NOMO-1 treated with dmso at 0.1 percent for 144 hours (cell line): ENCODE results near the gene SLC38A9.

Experiments used
- DNase-seq: peaks from one replicate; lab custom pipeline; 2025; ENCODE audit not compliant: unreplicated experiment; lab: John Stamatoyannopoulos, UW

The SLC38A9 gene

DNA sequence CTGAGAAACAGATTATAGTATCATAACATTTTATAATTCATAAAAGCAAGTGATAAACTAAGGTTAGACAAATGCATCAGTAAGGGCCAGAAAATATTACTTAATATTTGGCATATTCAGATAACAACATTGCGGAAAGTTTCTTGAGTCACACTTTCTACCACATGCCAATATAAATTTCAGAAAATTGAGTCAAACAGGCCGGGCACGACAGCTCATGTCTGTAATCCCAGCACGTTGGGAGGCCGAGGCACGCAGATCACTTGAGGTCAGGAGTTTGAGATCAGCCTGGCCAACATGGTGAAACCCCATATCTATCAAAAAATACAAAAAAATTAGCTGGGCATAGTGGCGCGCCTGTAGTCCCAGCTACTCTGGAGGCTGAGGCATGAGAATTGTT lies 47.1 kb downstream of the SLC38A9 start:
- DNase-seq = no peak

DNA sequence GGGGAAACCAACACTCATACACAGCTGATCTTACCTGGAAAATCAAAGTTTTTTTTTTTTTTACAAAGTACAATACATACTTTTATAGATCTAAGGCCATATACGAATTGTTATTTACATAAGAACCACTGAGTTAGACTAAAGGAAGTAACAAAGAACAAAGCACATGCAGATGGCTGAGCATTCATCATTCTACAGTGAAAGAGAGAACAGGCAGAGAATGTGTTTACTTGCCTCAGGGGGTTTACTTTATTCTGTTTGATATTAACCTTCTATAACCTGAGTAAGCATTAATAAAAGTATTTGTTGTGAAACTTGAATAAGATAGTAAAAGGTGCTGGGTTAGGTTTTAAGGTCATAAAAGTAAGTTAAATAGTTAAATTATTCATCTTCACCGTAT lies 54.7 kb downstream of the SLC38A9 start:
- DNase-seq = no peak

DNA sequence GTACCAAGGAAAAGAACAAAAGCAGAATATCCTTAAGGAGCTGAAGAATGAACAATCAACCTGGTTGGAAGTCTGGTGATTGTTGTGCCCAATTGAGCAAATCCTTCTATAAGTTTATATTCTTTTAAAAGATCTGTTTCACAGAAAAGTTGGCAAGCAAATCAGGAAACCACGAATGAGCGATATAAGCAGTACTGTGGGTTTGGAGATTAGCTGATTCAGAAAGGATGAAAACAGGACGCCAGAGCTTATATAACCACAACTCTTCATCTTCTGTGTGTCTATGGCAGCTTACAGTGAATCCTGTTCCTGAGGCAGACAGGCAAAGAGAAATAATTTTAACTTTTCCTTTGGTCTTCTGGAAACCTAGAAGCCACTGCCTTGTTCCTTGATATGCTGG lies 61.7 kb downstream of the SLC38A9 start:
- no peak for DNase-seq

- no peak for DNase-seq
Observed at GRCh38 chr5:55649963-55650362, 62.2 kb downstream of the SLC38A9 start.

- DNase-seq = no peak
Observed at GRCh38 chr5:55645304-55645703, 66.8 kb downstream of the SLC38A9 start.

GRCh38 chr5:55638455-55638854 lies 73.7 kb downstream of the SLC38A9 start:
- DNase-seq = no peak

DNA sequence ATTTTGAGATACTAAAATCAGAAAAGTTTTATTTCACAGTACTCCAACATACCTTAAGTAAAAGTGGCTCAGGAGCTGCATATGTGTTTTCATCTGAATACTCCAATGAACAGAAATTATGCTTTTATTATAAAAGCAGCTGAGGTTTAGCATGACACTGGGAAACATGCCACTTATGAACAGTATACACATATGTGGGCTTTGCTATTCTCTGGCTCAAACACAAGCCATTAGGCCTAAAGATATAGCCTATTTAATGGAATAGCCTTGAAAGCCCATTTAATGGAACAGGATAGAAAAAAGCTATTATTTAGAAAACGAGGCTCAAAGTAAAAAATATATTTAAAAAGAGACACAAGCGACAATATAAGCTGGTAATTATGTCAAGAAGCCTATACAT lies 74.1 kb downstream of the SLC38A9 start:
- DNase-seq = no peak

DNA sequence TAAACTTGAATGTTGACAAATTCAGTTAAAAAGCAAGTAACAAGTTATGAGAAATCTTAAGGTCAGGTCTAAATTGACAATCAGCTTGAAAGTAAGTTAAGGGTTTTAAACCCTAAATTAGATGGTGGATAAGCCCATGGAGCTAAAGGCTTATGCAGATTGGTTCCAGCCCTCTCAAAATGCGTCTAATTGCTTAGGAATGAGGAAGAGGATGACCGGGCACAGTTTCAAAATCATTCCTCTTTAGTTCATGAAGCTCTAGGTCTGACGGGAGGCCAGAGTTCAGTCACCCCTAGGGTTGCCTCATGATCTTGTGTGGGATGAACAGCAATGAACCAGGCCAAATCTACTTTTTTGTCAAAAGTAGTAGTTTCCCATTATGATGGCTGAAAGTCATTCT lies 75.4 kb downstream of the SLC38A9 start:
- DNase-seq = no peak

GRCh38 chr5:55636177-55636576 lies 75.9 kb downstream of the SLC38A9 start:
- DNase-seq = no peak

- no peak for DNase-seq
Observed at GRCh38 chr5:55634866-55635265, 77.3 kb downstream of the SLC38A9 start.

- no peak for DNase-seq
Observed at GRCh38 chr5:55634209-55634805, 77.8 kb downstream of the SLC38A9 start.

- DNase-seq = no peak
Observed at GRCh38 chr5:55633574-55634208, 78.4 kb downstream of the SLC38A9 start.

DNA sequence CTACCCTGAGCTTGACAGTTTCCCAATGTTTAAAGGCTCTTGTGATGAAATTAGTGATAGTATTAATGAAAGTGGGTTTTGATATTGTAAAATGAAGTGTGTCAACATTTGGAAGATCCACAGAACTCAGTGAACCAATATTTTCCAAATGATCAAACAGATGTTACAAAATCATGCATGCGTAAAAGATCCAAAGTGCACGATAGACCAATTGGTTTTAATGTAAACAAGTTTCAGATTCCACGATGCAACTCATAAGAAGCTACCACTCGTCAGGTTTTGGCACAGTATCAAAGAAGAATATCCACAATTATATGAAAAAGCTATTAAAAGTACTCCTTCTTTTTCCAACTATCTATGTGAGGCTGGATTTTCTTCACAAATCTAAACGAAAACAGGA lies 82.3 kb downstream of the SLC38A9 start:
- no peak for DNase-seq

DNA sequence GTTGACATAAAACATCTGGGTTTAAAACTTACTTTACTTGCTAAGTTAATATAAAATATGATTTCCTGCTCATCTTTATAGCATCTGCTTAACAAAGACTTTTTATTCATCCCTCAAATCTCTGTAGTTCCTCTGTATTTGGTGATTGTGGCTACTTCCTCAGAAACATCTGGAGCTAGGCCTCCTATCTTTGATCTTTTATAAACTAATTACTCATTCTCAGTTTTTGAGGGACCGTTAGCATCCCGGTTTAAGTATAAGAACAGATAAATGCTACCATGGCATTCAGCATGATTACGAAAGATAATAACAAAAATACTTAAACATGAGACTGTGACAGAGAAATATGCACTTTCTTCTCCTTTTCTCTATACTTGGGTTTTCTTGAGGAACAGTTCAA lies 85.3 kb downstream of the SLC38A9 start:
- no peak for DNase-seq

DNA sequence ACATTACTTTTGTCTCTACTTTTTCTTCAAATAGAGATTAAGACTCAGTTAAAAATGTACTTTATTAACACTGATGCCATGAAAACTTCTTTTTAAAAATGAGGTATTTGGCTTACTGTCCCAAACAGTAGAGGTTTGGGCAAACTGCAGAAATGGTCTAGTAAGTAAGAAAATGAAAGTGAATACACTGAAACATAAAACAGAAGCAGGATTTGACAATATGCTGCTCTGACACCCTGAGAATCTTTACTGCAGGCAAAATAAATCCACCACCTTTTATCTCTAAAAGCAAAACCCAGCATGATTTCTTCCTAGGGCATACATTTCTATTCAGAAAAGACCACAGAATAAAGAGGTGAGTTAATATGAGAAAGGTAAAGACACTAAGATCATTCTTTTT lies 86.2 kb downstream of the SLC38A9 start:
- DNase-seq = no peak

DNA sequence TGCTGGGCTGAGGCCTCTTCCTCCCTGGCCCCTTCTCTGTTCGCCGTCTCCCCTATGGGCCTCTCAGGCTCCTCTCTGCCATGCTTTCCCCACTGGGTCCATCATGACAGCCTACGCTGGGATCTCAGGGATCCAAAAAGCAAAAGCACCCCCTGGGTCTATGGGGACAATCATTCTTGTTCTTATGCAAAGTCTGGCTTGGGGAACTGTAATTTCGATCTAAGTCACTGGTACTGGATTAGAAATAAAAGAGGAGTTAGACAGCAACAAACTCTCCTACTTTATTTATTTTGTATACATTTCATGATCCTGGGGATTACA lies 86.6 kb downstream of the SLC38A9 start:
- no peak for DNase-seq

DNA sequence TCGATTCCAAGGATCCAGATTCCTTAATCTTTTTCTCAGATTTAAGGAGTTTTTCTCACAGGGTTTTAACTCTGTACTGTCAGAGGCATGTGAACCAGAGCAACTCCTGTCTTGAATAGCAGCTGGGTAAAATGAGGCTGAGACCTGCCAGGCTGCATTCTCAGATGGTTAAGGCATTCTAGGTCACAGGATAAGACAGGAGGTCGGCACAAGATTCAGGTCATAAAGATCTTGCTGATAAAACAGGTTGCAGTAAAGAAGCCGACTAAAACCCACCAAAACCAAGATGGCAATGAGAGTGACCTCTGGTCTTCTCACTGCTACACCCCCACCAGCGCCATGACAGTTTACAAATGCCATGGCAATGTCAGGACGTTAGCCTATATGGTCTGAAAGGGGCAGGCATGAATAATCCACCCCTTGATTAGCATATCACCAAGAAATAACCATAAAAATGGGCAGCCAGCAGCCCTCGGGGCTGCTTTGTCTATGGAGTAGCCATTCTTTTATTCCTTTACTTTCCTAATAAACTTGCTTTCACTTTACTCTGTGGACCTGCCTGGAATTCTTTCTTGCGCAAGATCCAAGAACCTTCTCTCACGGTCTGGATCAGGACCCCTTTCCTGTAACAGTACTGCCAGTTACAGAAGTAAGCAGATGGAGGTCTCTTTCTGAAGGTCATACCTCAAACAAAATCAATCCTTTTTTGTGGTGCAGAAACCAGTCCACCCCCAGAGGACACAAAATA lies 87.1 kb downstream of the SLC38A9 start:
- no peak for DNase-seq

GRCh38 chr5:55623789-55624188 lies 88.3 kb downstream of the SLC38A9 start:
- DNase-seq = no peak

DNA sequence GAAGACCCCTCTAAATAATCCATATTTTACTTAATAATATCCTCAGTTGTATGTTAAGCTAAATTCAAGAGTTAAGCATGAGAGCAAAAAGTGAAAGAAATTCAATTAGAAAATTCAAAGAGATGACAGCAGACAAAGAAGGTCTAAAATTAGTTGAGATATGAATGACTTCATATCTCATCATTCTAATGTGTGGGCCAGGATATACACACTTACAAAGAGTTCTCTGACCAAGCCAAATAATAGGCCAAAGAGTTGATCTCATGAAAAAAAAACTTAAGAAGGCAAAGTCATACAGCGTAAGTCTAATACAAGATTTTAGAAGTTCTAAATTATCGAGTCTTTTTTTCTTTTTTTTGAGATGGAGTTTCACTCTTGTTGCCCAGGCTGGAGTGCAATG lies 89.7 kb downstream of the SLC38A9 start:
- DNase-seq = no peak

- DNase-seq = no peak
Observed at GRCh38 chr5:55621229-55621628, 90.9 kb downstream of the SLC38A9 start.

DNA sequence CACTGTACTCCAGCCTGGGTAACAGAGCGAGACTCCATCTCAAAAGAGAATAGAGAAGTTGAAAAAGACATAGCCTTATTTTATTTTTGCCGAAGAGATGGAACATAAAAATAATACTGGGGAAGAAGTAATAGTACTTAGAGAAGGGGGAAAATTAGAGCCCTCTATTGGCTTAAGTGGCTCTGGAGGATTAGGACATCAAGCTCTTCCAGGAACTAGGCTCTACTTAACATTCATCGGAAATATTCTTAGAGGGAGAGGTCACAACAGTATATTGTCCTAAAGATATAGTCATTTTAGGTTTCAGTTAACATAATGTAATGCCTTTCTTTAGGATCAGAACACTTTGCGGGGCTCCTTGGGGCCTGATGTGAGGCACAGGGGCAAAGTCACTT lies 91.4 kb downstream of the SLC38A9 start:
- DNase-seq = no peak

DNA sequence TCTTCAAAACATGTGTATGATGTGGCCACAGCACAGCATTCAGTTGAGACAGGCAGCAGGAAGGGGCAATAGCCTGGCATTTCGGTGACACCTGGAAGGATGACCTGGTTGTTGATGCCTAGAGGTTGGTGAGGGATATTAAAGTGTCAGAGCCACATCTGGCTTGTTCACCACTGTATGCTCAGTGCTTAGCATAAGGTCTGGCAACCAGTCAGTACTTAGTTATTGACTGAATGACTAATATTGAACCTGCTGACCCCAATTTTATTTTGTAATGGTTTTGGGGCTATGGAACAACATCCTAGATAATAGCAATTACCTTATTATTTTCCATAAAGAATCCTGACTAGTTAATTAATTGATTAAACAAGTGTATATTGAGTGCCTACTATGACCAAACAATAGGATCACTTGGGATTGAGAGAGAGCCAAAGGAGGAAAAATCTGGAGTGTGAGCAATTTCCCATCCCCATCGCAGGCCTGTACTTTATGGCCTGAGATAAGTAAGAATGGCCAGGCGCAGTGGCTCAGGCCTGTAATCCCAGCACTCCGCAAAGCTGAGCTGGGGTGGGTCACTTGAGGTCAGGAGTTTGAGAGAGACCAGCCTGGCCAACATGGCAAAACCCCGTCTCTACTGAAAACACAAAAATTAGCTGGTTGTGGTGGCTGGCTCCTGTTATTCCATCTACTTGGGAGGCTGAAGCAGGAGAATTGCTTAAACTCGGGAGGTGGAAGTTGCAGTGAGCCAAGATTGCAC lies 91.9 kb downstream of the SLC38A9 start:
- DNase-seq = no peak
